ENCODE data around the gene CRIM1. TPM values are rescaled to one million over a fixed set of nuclear protein-coding genes. Genes with fewer than 3 reads are reported as not detected.

CRIM1 gene
- total RNA-seq, 1 donor from 2014 or later: 97.8 TPM

- DNase-seq (ENCODE audit: low spot score in 2 of 2): no peak
Measured at GRCh38 chr2:36416370-36417165, 61.0 kb downstream of the CRIM1 start.

DNA sequence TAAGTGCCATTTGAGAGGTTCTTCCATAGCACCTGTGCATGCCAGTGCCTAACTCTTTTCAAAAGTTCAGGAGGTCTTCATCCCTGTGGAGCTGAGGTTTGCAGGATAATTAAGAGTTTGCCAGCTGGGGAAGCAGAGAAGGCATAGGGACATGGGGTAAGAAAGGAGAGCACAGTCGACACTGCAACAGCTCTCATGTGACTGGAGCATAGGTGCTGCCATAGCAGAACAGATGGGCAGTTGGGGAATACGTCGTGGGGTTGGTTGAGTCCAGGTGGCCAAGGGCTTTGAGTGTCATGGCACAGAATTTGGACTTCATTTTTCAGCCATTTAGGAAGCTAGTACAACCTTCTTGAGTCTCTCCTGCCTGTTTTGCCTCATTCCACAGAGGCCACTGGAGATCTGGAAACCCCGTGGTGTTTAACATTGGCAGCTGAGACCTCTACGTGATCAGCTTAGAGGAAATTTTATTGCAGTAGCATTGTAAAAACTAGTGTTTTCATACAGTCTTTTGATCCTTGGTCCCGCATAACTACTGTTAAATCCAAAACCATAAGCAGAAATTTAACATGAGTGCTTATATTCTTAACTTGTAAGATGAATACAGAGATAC, 65.1 kb downstream of the CRIM1 start:
- no peak for DNase-seq (ENCODE audit: low spot score in 2 of 2)
- FAIRE-seq: no peak

More at GRCh38 chr2:36416370-36417165, 61.0 kb downstream of the CRIM1 start:
- FAIRE-seq: no peak

DNA sequence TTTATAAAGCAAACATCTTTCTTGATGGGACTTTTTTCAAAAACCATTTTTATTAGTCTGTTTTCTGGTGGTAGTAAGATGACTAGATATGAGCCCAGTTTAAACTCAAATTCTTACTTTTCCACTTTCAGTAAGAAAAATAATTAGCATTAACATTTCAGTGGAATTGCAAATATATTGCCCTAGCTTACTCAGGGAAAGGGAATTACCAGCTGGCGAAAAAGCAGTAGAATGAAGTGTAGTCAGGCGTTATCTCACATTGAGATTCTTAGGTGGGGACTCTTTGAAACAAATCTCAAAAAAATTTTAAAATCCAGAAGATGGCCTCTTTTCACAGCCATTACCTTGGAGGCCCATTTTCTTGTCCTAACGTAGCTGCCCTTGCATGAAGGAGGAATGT, 65.8 kb downstream of the CRIM1 start:
- no peak for DNase-seq (ENCODE audit: low spot score in 2 of 2)
- FAIRE-seq: no peak

DNA sequence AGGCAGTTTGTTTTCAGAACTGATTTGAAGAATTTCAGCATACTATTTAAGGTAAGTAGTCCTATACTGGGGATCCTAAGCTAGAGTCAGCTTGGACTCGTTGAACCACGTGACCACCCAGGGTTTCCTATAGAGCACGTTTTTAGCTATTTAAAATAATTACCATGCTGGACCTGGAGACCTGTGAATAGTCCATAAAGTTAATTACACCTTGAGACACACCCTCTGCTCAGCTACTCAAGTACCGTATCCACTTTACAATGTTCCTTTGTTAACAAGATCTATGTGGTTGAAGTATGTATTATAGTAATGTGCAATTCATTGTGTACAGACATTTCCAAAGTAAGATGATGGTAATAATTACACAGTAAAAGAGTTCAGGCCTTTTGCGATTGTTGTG, 67.6 kb downstream of the CRIM1 start:
- no peak for FAIRE-seq

DNA sequence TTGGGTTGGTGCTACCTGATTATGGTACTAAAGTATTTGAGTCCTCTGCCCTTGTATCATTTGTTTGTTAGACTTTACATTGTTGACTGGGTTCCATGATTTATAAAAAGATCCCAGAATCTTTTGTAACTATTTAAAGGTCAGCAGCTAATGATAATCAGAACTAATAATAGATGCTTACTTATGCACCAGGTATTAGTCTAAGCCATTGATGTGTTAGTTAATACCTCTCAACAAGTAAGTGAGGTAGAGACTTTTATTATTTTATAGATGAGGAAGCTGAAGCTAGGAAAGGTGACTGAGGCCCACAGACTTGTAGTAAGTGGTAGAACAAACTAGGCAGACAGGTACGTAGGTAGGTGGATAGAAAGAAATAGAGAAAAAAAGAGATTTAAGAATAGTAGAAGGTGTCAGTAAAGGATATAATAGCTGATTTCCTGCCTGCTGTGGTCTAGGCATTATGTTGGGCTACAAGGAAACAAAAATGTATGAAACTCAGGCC, 68.1 kb downstream of the CRIM1 start:
- no peak for FAIRE-seq
- no peak for DNase-seq (ENCODE audit: low spot score in 2 of 2)

More for the DNA sequence above, 67.6 kb downstream of the CRIM1 start:
- DNase-seq (ENCODE audit: low spot score in 2 of 2): no peak

DNA sequence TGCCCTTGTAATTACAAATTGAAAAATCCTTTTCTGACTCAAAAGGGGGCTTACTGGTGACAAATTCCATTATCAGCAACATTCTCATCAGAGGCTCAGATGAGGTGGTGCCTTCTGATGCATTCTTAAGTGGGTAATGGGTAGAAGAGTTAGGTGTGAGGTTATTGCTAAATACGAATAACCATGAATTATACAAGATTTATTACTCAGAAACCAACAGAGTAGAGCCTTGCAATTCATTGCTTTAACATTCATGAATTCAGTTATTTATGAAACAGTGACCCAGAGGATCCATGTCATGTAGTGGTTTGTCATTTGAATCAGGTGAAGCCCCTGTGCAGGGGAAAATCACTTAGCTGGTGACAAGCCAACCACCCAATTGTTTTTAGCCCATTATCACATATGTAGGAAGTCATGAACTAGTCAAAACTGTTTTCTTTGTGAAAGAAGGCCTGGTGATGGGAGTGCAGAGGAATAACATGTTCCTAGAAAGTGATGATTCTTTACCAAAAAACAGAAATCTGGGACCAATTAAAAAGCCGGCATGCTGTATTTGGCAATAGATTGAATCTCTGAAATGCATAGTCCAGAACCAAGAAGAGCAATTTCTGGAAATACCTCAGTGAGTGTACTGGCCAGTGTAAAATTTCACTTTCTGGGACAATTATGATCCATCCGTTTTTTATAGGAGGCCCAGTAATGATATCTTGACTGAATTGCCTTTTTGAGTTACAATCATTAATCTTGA, 70.2 kb downstream of the CRIM1 start:
- FAIRE-seq: no peak
- no peak for DNase-seq (ENCODE audit: low spot score in 2 of 2)

GRCh38 chr2:36427790-36428243, 72.2 kb downstream of the CRIM1 start:
- FAIRE-seq (no peak), DNase-seq (ENCODE audit: low spot score in 2 of 2) (no peak)

DNA sequence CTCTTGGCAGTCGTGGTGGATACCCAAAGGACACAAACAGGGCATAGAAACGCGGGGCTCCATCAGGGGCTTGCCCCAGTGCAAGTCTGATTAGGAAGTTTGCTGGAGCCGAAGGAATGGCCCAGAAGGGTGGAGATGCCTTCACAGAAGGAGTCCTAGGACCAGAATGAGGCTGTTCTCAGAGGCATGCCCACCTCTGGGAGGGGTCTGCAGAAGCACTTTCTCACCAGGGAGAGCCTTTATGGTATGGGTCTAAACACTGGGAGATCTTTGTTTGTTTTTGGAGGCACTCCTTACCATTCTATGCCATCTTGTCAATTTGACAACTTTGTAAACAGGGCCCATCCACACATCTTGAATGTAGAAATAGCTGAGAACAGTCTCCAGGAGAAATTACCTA, 75.0 kb downstream of the CRIM1 start:
- no peak for FAIRE-seq
- no peak for DNase-seq (ENCODE audit: low spot score in 2 of 2)

- FAIRE-seq: no peak
Measured at GRCh38 chr2:36432479-36432878, 76.9 kb downstream of the CRIM1 start.

GRCh38 chr2:36433311-36434217, 78.0 kb downstream of the CRIM1 start:
- no peak for FAIRE-seq
- no peak for DNase-seq (ENCODE audit: low spot score in 2 of 2)

More at GRCh38 chr2:36432479-36432878, 76.9 kb downstream of the CRIM1 start:
- no peak for DNase-seq (ENCODE audit: low spot score in 2 of 2)

GRCh38 chr2:36438449-36438977, 82.9 kb downstream of the CRIM1 start:
- DNase-seq (ENCODE audit: low spot score in 2 of 2) (no peak), FAIRE-seq (no peak)

- FAIRE-seq (no peak), DNase-seq (ENCODE audit: low spot score in 2 of 2) (no peak)
Measured at GRCh38 chr2:36439084-36439483, 83.5 kb downstream of the CRIM1 start.

- FAIRE-seq (no peak), DNase-seq (ENCODE audit: low spot score in 2 of 2) (no peak)
Measured at GRCh38 chr2:36441065-36441625, 85.6 kb downstream of the CRIM1 start.

GRCh38 chr2:36441816-36442215, 86.2 kb downstream of the CRIM1 start:
- DNase-seq (ENCODE audit: low spot score in 2 of 2) (no peak), FAIRE-seq (no peak)

DNA sequence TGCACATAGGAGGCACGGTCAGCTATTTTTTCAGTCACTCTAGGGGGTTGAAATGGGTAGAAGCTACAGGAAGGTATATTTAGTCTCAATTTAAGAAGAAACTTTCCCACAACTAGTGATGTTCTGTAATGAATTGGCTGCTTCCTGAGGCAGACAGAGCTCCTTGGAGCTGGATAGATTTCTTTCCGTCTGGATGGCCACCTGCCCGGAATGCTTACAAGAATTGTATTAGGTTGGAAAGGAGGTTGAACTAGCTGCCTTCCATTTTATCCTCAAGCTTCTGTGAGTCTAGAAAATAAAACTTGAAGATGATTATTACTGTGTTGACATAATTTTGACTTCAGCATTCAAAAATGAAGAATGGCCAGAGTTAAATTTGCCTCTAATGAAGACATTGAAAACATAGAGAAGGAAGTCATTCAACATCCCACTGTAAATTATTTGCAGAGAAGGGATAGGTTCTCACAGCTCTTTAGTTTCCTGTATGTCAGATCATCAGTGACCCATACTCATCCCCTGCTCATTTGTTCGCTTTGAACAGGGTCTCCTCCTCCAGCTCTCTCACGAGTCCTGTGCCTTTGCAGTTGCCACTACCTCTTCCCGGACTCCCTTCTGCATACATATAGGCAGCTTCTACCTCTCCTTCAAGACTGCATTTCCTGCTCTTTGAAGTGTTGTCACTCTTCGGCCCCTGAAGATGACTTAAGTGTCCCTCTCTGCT, 88.8 kb downstream of the CRIM1 start:
- DNase-seq (ENCODE audit: low spot score in 2 of 2): no peak
- no peak for FAIRE-seq

DNA sequence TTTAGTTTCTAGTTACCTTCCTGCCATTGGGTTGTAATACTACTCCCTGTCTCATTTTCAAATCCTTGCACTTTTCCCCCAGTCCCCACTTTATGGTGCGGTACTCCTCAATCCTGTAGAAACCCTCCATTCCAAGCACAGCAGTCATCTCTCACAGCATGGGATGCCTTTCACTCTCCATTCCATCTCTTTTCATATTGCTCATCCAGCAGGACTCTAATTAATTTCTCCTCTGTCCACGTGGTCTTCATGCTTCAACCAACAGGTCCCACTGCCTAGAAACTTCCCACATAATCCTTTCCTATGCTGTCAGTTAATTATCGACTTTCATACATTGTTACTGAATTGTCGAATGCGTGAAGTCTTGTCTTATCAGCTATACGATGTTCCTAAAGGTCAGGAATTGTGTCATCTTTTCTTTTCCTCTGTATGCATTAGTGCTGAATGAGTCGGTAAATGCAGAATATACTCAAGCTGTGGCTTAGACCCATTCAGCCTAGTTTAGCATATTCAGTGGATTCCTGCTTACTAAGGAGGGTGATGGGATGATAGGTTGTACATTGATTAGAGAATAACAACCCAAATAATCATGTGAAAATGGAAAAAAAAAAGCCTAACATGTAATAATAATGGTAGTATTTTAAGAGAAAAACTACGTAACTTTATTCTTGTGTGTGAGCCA, 89.7 kb downstream of the CRIM1 start:
- DNase-seq (ENCODE audit: low spot score in 2 of 2) (no peak), FAIRE-seq (no peak)

DNA sequence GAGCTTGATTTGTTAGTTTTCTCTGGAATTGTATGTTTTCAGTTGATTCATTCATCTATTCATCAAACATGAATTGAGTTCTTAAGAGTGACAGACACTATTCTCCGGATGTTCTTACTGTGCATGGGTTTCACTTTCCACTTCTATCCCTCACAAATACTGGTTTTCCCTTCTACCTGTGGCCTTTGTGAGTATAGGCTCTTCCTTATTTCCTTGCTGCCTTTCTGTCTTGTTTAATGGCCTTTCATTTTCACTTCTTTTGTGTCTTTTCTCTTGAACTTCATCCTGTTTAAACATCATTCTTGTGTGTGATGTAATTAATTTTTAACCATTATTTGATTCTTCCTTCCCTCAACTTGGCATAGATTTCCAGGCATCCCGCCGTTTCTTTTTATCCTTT, 90.7 kb downstream of the CRIM1 start:
- no peak for DNase-seq (ENCODE audit: low spot score in 2 of 2)
- FAIRE-seq: no peak

- FAIRE-seq (no peak), DNase-seq (ENCODE audit: low spot score in 2 of 2) (no peak)
Measured at GRCh38 chr2:36449213-36449612, 93.6 kb downstream of the CRIM1 start.
